Lower lobe of right lung (tissue), 2 donors: Measurements from ENCODE around the gene KCNA2. TPM values are rescaled to one million over a fixed set of nuclear protein-coding genes. Genes with fewer than 3 reads are reported as not detected.

ENCODE experiments used
- ATAC-seq, 2 donors: fragments of 200-7000 bp; cut with Tn5 transposase; one replicate each; pipeline ENCODE4 v1.9.1; 2020 to 2022; ENCODE audit warnings: mild to moderate bottlenecking in 2 of 2, moderate library complexity in 2 of 2
- DNase-seq: peaks from one replicate; pipeline ENCODE4 v3.0.0-alpha.2; 2020
- H3K27ac ChIP-seq: fragments of 200-600 bp; one replicate; pipeline ENCODE4 v1.8.0; 2022
- H3K27me3 ChIP-seq: fragments of 200-600 bp; one replicate; pipeline ENCODE4 v1.8.0; 2022; ENCODE audit warnings: low read depth
- H3K36me3 ChIP-seq: fragments of 200-600 bp; one replicate; pipeline ENCODE4 v1.8.0; 2022; ENCODE audit warnings: mild to moderate bottlenecking
- H3K4me1 ChIP-seq: fragments of 200-600 bp; one replicate; pipeline ENCODE4 v1.8.0; 2022
- H3K4me3 ChIP-seq: fragments of 200-600 bp; one replicate; pipeline ENCODE4 v1.8.0; 2022; ENCODE audit warnings: mild to moderate bottlenecking
- H3K9me3 ChIP-seq: fragments of 200-600 bp; one replicate; pipeline ENCODE4 v1.8.0; 2022
- intact Hi-C: fragments of 100-400 bp; cut with DNase I; formaldehyde crosslinking; loops from one replicate; pipeline ENCODE4 v1.11.0; 2022
- total RNA-seq: library from RNA; stranded (reverse); fragmentation: NEBNext Ultra II Directional; extraction: Animal tissue kit (Norgen Biotek cat#: 25700); gene quantifications from one replicate; pipeline ENCODE4 v1.2.1, GENCODE V29; 2021
- TF ChIP-seq, protein P1 (sequence below): fragments of 200-600 bp; IDR thresholded peaks from one replicate; pipeline ENCODE4 v1.8.0; 2022; ENCODE audit warnings: antibody characterized with exemption, mild to moderate bottlenecking
- donor health status: DM: no; HTN: yes; CAD: no; lungs with severe emphysema.

Gene KCNA2
- total RNA-seq, 1 donor from 2014 or later = 0.77 TPM

DNA sequence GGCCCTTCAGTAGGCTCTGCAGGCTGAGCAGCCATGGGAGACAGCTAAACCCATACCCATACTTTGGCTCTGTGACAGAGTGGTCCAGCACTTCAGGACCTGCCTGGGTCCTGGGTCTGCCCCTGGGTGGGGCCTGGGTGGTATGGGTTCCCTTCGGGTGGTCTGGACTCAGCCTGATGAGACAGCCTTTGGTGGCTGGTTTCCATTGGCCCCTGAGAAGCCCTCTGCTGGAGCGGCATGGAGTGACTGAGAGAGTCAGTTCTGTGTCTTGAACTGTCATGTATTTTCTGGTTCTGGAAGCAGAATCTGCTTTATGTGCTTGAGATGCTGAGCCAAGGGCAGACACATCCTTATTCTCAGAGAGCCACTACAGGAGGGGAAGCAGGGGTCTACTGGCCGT lies 31.3 kb upstream of the KCNA2 start:
- no peaks in the 10 kb centered on the region for H3K9me3 ChIP-seq
- no peak overlapping the region for H3K27ac ChIP-seq
- peaks cover 41% of the 10 kb centered on the region for H3K4me1 ChIP-seq
- TF ChIP-seq, protein P1, sequence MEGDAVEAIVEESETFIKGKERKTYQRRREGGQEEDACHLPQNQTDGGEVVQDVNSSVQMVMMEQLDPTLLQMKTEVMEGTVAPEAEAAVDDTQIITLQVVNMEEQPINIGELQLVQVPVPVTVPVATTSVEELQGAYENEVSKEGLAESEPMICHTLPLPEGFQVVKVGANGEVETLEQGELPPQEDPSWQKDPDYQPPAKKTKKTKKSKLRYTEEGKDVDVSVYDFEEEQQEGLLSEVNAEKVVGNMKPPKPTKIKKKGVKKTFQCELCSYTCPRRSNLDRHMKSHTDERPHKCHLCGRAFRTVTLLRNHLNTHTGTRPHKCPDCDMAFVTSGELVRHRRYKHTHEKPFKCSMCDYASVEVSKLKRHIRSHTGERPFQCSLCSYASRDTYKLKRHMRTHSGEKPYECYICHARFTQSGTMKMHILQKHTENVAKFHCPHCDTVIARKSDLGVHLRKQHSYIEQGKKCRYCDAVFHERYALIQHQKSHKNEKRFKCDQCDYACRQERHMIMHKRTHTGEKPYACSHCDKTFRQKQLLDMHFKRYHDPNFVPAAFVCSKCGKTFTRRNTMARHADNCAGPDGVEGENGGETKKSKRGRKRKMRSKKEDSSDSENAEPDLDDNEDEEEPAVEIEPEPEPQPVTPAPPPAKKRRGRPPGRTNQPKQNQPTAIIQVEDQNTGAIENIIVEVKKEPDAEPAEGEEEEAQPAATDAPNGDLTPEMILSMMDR = no peak
- intact Hi-C loops = no loop called here
- no peak for DNase-seq
- H3K4me3 ChIP-seq = no peak overlapping the region
- no peaks in the 10 kb centered on the region for H3K27me3 ChIP-seq
- H3K36me3 ChIP-seq = no peaks in the 10 kb centered on the region
- ATAC-seq = no peak

DNA sequence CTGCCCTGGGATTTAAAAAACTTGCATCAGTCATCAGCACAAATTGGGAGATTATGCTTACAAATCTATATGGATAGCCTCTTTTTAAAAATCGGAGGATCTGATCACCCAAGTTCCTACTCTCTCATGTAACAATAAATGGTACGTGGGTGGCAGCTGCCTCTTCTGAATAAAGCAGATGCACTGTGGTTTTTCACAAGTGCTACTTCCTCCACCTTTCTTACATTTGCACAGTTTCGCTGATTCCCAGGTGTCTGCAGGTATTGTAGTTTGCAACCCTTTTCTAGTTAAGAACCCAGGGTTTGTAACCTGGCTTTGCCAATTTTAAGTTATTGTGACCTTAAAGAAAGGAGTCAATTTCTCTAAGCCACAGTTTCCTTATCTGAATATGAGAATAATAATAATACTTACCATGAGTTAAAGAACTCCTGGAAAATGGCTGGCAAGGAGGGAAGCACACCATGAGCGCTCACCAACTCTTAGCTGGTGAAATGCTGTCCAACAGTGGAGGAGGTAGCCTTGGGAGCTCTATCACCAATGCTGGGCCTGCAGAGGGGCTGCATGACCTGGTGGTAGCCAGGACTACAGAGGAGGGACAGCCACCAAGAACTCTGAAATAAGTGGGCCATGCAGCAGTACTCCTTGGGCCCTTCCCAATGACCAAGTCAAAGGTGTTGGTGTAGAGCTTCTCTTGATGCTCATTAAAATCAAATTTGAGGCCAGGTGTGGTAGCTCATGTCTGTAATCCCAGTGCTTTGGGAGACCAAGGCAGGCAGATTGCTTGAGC lies 30.2 kb upstream of the KCNA2 start:
- Histone ChIP-seq H3K4me1 (peaks cover 41% of the 10 kb centered on the region), H3K9me3 (no peaks in the 10 kb centered on the region), H3K27ac (no peak overlapping the region), H3K4me3 (no peak overlapping the region), H3K27me3 (no peaks in the 10 kb centered on the region), H3K36me3 (no peaks in the 10 kb centered on the region)
- no peak for ATAC-seq
- intact Hi-C loops = no loop called here
- TF ChIP-seq, protein P1 = no peak
- no peak for DNase-seq

DNA sequence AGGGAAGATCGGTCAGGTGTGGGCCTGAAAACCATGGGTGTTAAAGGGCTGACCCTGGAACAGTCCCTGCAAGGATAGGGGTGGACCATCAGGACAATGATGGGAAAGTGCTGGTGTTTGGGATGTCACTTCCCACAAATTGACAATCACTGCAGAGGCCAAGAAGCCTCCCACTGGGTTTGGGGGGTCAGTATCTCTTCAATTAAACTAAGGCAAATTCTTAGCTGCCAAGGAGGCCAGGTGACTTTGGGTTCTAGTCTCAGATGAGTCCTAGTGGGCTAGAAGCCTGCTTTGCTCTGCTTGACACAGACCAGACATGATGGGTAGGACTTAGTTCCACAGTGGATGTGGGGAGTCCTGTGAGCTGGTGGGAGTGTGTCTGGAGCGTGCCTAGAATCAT lies 29.3 kb upstream of the KCNA2 start:
- no peaks in the 10 kb centered on the region for H3K36me3 ChIP-seq
- no peak overlapping the region for H3K4me3 ChIP-seq
- no peak for DNase-seq
- TF ChIP-seq, protein P1 = no peak
- ATAC-seq = no peak
- intact Hi-C loops = no loop called here
- H3K27ac ChIP-seq = no peak overlapping the region
- H3K9me3 ChIP-seq = no peaks in the 10 kb centered on the region
- no peaks in the 10 kb centered on the region for H3K27me3 ChIP-seq
- peaks cover 38% of the 10 kb centered on the region for H3K4me1 ChIP-seq

DNA sequence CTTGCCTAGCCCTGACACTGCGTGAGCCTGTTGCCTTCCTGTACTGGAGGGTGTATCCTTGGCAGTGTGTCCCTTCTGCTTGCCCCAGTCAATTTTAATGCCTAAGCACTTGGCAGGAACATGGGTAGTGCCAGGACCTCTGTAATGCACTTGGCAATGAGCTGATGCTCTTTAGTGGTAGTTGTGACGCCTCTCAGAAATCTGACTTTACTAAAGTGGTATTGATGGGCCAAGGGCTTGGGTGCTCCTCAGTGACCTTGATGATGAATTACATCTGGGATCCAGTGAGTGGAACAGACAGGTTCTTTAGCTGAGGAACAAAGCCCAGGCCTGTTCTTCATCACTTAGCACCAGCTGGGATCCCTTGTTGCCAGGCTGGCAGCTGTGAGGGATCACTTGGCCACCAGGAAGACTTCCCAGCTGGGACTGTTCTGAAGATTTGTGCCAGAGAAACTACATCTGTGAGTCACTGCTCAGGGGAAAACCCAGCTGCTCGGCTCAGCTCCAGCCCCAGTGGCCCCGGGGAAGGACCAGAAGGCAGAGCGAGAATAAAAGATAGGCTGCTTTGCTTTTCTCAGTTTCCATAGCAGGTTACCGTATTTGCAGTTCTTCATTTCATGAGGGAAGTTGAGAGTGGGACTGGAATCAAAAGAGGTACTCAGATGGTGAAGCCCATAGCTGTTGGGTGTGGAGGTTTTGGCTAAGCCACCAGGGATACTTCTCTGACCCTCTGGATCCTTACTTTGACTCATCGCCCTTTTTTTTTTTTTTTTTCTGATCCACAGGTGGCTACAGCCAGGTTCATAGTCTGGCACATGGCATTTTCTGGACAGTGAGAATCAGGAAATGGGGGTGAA lies 28.5 kb upstream of the KCNA2 start:
- intact Hi-C loops = loop anchor here (5.0 kb wide), 1 partner anchor 133 kb away; no protein-coding TSS in a partner anchor
- TF ChIP-seq, protein P1 = no peak
- peak; percentile 80 to 81 for ATAC-seq
- no peaks in the 10 kb centered on the region for H3K36me3 ChIP-seq
- H3K4me1 ChIP-seq = peaks cover 31% of the 10 kb centered on the region
- H3K4me3 ChIP-seq = no peak overlapping the region
- no peaks in the 10 kb centered on the region for H3K27me3 ChIP-seq
- peak; percentile 65 for DNase-seq
- H3K27ac ChIP-seq = no peak overlapping the region
- H3K9me3 ChIP-seq = no peaks in the 10 kb centered on the region

DNA sequence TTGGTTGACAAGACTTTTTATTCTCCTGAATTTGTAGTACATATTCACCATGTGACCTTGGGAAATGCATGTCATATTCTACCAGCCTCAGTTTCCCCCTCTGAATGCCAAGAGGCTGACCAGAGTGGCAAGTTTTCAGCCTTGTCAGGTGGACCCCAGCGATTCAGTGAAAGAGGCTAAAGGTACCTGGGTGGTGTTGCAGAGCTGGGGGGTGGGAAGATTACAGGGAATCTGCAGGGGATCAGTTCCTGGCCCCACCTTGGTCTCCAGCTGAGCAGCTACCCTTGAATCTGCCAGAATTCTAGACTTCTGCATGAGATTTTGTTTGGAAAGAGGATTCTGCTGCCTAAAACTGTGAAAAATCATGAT lies 27.9 kb upstream of the KCNA2 start:
- no peak for DNase-seq
- ATAC-seq = no peak
- intact Hi-C loops = loop anchor here (5.0 kb wide), 1 partner anchor 133 kb away; no protein-coding TSS in a partner anchor

More for the DNA sequence above, 27.9 kb upstream of the KCNA2 start:
- Histone ChIP-seq H3K36me3 (no peaks in the 10 kb centered on the region), H3K27ac (no peak overlapping the region), H3K4me3 (no peak overlapping the region), H3K4me1 (peaks cover 27% of the 10 kb centered on the region), H3K27me3 (no peaks in the 10 kb centered on the region), H3K9me3 (no peaks in the 10 kb centered on the region)
- TF ChIP-seq, protein P1 = no peak
